Trophoblast cell (in vitro differentiated cells and primary cell): Measurements from ENCODE around the gene ULK4.

ENCODE experiments used
- DNase-seq, 2 donors: peaks; one replicate each; pipeline ENCODE4 v3.0.0-alpha.2; 2016
- H2AFZ ChIP-seq: 2 replicates; pipeline ENCODE4 v1.6.1; 2013; ENCODE audit warnings: low read length, moderate library complexity, mild to moderate bottlenecking; ENCODE audit not compliant: insufficient read depth, poor library complexity
- H2AK5ac ChIP-seq: 2 replicates; pipeline ENCODE4 v1.6.1; 2013; ENCODE audit warnings: mild to moderate bottlenecking, low read length
- H2BK120ac ChIP-seq: 2 replicates; pipeline ENCODE4 v1.6.1; 2013; ENCODE audit warnings: low read length, mild to moderate bottlenecking, moderate library complexity; ENCODE audit not compliant: insufficient read depth, poor library complexity
- H2BK12ac ChIP-seq: 2 replicates; pipeline ENCODE4 v1.6.1; 2013; ENCODE audit warnings: mild to moderate bottlenecking, low read length, moderate library complexity
- H2BK5ac ChIP-seq: 2 replicates; pipeline ENCODE4 v1.6.1; 2013; ENCODE audit warnings: low read length, low read depth, moderate library complexity, mild to moderate bottlenecking; ENCODE audit not compliant: poor library complexity
- H3K14ac ChIP-seq: 2 replicates; pipeline ENCODE4 v1.6.1; 2013; ENCODE audit warnings: mild to moderate bottlenecking, low read length
- H3K18ac ChIP-seq: 2 replicates; pipeline ENCODE4 v1.6.1; 2013; ENCODE audit warnings: mild to moderate bottlenecking, low read length
- H3K23ac ChIP-seq: 2 replicates; pipeline ENCODE4 v1.6.1; 2013; ENCODE audit warnings: low read length
- H3K27ac ChIP-seq: 2 replicates; pipeline ENCODE4 v1.5.1; 2013; ENCODE audit warnings: low read depth, mild to moderate bottlenecking, inconsistent platforms, low read length, moderate library complexity
- H3K27me3 ChIP-seq: 2 replicates; pipeline ENCODE4 v1.6.1; 2013; ENCODE audit warnings: inconsistent platforms, mild to moderate bottlenecking, low read length, moderate library complexity; ENCODE audit not compliant: insufficient read depth
- H3K36me3 ChIP-seq, 2 experiments: 1 replicate in 1 of 2; 2 replicates in 1 of 2; pipeline ENCODE4 v1.6.1; 2013; ENCODE audit warnings: low read length in 2 of 2, mild to moderate bottlenecking in 2 of 2, moderate library complexity in 1 of 2; ENCODE audit not compliant: insufficient read depth in 2 of 2, control insufficient read depth in 1 of 2
- H3K4ac ChIP-seq: 2 replicates; pipeline ENCODE4 v1.6.1; 2013; ENCODE audit warnings: low read depth, mild to moderate bottlenecking, low read length, moderate library complexity
- H3K4me1 ChIP-seq, 2 experiments: 1 replicate in 1 of 2; 2 replicates in 1 of 2; pipeline ENCODE4 v1.6.1; 2013; ENCODE audit warnings: low read length in 2 of 2, mild to moderate bottlenecking in 2 of 2, moderate library complexity in 1 of 2; ENCODE audit not compliant: insufficient read depth in 2 of 2, control insufficient read depth in 1 of 2
- H3K4me2 ChIP-seq: 2 replicates; pipeline ENCODE4 v1.6.1; 2013; ENCODE audit warnings: inconsistent platforms, mild to moderate bottlenecking, low read length, moderate library complexity
- H3K4me3 ChIP-seq: 2 replicates; pipeline ENCODE4 v1.5.1; 2013; ENCODE audit warnings: mild to moderate bottlenecking, low read depth, low read length, inconsistent platforms
- H3K79me1 ChIP-seq: one replicate; pipeline ENCODE4 v1.6.1; 2013; ENCODE audit warnings: low read length
- H3K79me2 ChIP-seq: 2 replicates; pipeline ENCODE4 v1.6.1; 2013; ENCODE audit warnings: low read length, mild to moderate bottlenecking; ENCODE audit not compliant: control insufficient read depth, insufficient read depth, poor library complexity
- H3K9ac ChIP-seq: 2 replicates; pipeline ENCODE4 v1.6.1; 2013; ENCODE audit warnings: mild to moderate bottlenecking, low read length
- H3K9me3 ChIP-seq: 2 replicates; pipeline ENCODE4 v1.6.1; 2013; ENCODE audit warnings: low read depth, mild to moderate bottlenecking, control low read depth, inconsistent platforms, low read length; ENCODE audit not compliant: insufficient read depth
- H4K12ac ChIP-seq: 2 replicates; pipeline ENCODE4 v1.6.1; 2013; ENCODE audit warnings: low read depth, mild to moderate bottlenecking, low read length, moderate library complexity
- H4K8ac ChIP-seq: 2 replicates; pipeline ENCODE4 v1.6.1; 2013; ENCODE audit warnings: low read depth, mild to moderate bottlenecking, low read length, moderate library complexity
- H4K91ac ChIP-seq: one replicate; pipeline ENCODE4 v1.6.1; 2013; ENCODE audit warnings: low read depth, mild to moderate bottlenecking, low read length, moderate library complexity
- WGBS: extraction: QIAGEN DNeasy Blood & Tissue Kit; methylation state at CpG from one replicate; pipeline ENCODE4 v1.1.7; 2013; ENCODE audit warnings: missing lambda C conversion rate; ENCODE audit not compliant: insufficient read length, insufficient coverage; ENCODE audit errors: extremely low coverage; 5-methylcytosine and 5-hydroxymethylcytosine counted together

ULK4 gene

DNA sequence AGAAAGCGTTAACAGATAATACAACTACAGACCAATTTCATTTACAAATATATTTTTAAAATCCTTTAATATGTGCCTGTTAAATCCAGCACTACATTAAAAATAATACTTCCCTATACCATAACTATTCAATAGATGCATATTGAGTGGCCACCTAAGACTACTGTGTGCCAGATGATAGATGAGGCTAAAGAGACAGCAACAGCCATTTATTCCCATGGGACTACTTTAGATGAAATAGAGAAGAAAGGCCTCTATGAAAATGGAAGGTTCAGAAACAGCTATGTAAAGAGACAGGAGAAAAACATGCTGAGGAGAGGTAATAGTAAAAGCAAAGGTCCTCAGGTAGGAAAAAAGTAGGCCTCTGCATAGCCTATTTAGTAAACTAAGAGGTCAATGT, 358.1 kb downstream of the ULK4 start:
- no peak overlapping the region for H3K14ac ChIP-seq
- no CpG with 5 or more reads among the region's 1 CpG for WGBS
- H3K4me3 ChIP-seq = no peak overlapping the region
- H3K4me1 ChIP-seq = no peaks in the 10 kb centered on the region
- no peaks in the 10 kb centered on the region for H3K9me3 ChIP-seq
- no peaks in the 10 kb centered on the region for H3K79me2 ChIP-seq
- no peak overlapping the region for H2BK12ac ChIP-seq
- no peak overlapping the region for H4K8ac ChIP-seq
- H3K79me1 ChIP-seq = no peaks in the 10 kb centered on the region
- no peak overlapping the region for H2AK5ac ChIP-seq
- H4K91ac ChIP-seq = no peak overlapping the region
- DNase-seq = no peak
- H3K4ac ChIP-seq = no peak overlapping the region
- H2BK120ac ChIP-seq = no peak overlapping the region
- H3K9ac ChIP-seq = no peak overlapping the region
- no peak overlapping the region for H2AFZ ChIP-seq
- H2BK5ac ChIP-seq = no peak overlapping the region
- no peaks in the 10 kb centered on the region for H3K27me3 ChIP-seq
- no peaks in the 10 kb centered on the region for H3K36me3 ChIP-seq
- H3K27ac ChIP-seq = no peak overlapping the region
- no peak overlapping the region for H3K18ac ChIP-seq
- H3K4me2 ChIP-seq = no peak overlapping the region
- no peak overlapping the region for H3K23ac ChIP-seq
- H4K12ac ChIP-seq = no peak overlapping the region

DNA sequence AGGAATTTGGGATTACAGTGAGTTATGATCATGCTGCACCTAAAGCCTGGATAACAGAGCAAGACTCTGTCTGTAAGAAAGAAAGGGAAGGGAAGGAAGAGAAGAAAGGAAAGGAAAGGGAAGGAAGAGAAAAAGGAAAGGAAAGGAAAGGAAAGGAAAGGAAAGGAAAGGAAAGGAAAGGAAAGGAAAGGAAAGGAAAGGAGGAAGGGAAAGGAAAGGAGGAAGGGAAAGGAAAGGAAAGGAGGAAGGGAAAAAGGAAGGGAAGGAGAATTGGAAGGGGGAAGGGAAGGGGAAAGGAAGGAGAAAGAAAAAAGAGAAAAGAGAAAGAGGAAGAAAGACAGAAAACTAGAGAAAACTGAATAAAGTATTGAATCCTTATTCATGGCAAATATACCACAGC, 359.8 kb downstream of the ULK4 start:
- Histone ChIP-seq H2BK5ac (no peak overlapping the region), H3K9me3 (no peaks in the 10 kb centered on the region), H3K27ac (no peak overlapping the region), H3K27me3 (no peaks in the 10 kb centered on the region), H3K18ac (no peak overlapping the region), H2AFZ (no peak overlapping the region), H3K79me1 (no peaks in the 10 kb centered on the region), H3K4ac (no peak overlapping the region), H4K91ac (no peak overlapping the region), H4K12ac (no peak overlapping the region), H3K9ac (no peak overlapping the region), H4K8ac (no peak overlapping the region), H3K4me3 (no peak overlapping the region), H2BK12ac (no peak overlapping the region), H3K79me2 (no peaks in the 10 kb centered on the region), H3K4me2 (no peak overlapping the region), H2BK120ac (no peak overlapping the region), H3K14ac (no peak overlapping the region), H3K36me3 (no peaks in the 10 kb centered on the region), H3K23ac (no peak overlapping the region), H3K4me1 (no peaks in the 10 kb centered on the region), H2AK5ac (no peak overlapping the region)
- DNase-seq = no peak

DNA sequence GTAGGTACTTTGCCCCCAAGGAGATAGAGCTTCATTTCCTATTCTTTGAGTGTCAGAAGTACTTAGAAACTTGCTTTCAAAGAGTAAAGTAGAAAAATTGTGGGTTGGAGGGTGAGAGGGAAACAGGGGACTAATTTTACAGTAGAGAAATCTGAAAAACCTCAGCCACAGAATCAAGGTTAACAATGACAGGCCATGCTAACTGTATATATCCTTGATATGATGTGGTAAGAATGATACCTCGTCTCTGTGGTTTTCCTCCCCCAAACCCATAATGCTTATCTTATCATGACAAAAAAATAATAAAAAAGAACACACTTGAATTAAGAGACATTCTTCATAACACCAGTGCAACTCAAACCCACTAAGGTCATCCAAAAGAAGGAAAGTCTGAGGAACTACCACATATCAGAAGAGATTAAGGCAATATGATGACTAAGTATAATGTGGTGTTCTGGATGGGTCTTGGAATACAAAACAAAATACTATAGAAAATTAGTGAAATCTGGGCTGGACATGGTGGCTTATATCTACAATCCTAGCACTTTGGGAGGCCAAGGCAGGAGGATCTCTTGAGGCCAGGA, 360.4 kb downstream of the ULK4 start:
- WGBS = no CpG with 5 or more reads among the region's 1 CpG

DNA sequence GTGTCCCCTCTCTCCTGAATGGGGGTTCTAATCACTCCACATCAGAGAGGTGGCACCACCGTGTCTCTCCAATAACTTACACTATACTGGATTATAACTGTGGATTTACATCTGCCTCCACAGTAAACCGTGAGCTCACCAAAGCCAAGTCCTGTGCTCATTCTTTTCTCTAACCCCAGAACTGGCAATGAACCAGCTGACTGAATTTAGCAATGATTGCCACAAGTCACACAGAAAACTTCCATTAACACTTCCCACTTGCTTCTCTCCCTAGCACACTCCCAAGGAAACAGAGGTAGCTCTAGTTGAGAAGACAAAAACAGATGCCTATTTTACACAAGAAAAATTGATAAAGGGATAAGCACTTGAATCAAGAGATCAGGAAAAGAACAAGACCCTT, 361.3 kb downstream of the ULK4 start:
- Histone ChIP-seq H3K4me3 (no peak overlapping the region), H3K27ac (no peak overlapping the region), H2BK120ac (no peak overlapping the region), H3K9ac (no peak overlapping the region), H4K91ac (no peak overlapping the region), H3K4me1 (no peaks in the 10 kb centered on the region), H3K36me3 (no peaks in the 10 kb centered on the region), H3K18ac (no peak overlapping the region), H3K79me1 (no peaks in the 10 kb centered on the region), H4K8ac (no peak overlapping the region), H3K79me2 (no peaks in the 10 kb centered on the region), H3K9me3 (no peaks in the 10 kb centered on the region), H2BK12ac (no peak overlapping the region), H3K4ac (no peak overlapping the region), H2AK5ac (no peak overlapping the region), H4K12ac (no peak overlapping the region), H3K27me3 (no peaks in the 10 kb centered on the region), H2AFZ (no peak overlapping the region), H3K14ac (no peak overlapping the region), H3K4me2 (no peak overlapping the region), H2BK5ac (no peak overlapping the region), H3K23ac (no peak overlapping the region)
- no CpG with 5 or more reads among the region's 2 CpGs for WGBS
- DNase-seq = no peak

More for the DNA sequence above, 360.4 kb downstream of the ULK4 start:
- Histone ChIP-seq H3K14ac (no peak overlapping the region), H2AFZ (no peak overlapping the region), H2BK5ac (no peak overlapping the region), H3K18ac (no peak overlapping the region), H3K4me3 (no peak overlapping the region), H3K79me2 (no peaks in the 10 kb centered on the region), H2AK5ac (no peak overlapping the region), H2BK12ac (no peak overlapping the region), H3K27ac (no peak overlapping the region), H4K12ac (no peak overlapping the region), H3K4me1 (no peaks in the 10 kb centered on the region), H4K91ac (no peak overlapping the region), H2BK120ac (no peak overlapping the region), H3K36me3 (no peaks in the 10 kb centered on the region), H3K27me3 (no peaks in the 10 kb centered on the region), H3K4ac (no peak overlapping the region), H3K23ac (no peak overlapping the region), H4K8ac (no peak overlapping the region), H3K4me2 (no peak overlapping the region), H3K9ac (no peak overlapping the region), H3K9me3 (no peaks in the 10 kb centered on the region), H3K79me1 (no peaks in the 10 kb centered on the region)
- no peak for DNase-seq
